HUES64 (cell line): Measurements from ENCODE around the gene SLC39A11.
"Not testable (repeated sequence)": the region's sequence is repeated elsewhere in the genome, so short reads cannot be mapped to it uniquely, and the experiment has no call there.

Source experiments
- H3K27ac ChIP-seq: 2 replicates; pipeline ENCODE4 v1.7.0; 2013; ENCODE audit warnings: low read depth, low read length, inconsistent platforms
- H3K27me3 ChIP-seq: 2 replicates; pipeline ENCODE4 v1.6.1; 2013; ENCODE audit warnings: mild to moderate bottlenecking, low read length; ENCODE audit not compliant: insufficient read depth
- H3K36me3 ChIP-seq: 2 replicates; pipeline ENCODE4 v1.6.1; 2013; ENCODE audit warnings: mild to moderate bottlenecking, low read length; ENCODE audit not compliant: insufficient read depth
- H3K4me1 ChIP-seq: 2 replicates; pipeline ENCODE4 v1.6.1; 2013; ENCODE audit warnings: mild to moderate bottlenecking, low read length, moderate library complexity; ENCODE audit not compliant: insufficient read depth
- H3K4me3 ChIP-seq: 2 replicates; pipeline ENCODE4 v1.5.1; 2013; ENCODE audit warnings: mild to moderate bottlenecking, low read length, moderate library complexity
- H3K9ac ChIP-seq: 2 replicates; pipeline ENCODE4 v1.6.1; 2013; ENCODE audit warnings: mild to moderate bottlenecking, low read depth, low read length
- H3K9me3 ChIP-seq: 2 replicates; pipeline ENCODE4 v1.6.1; 2013; ENCODE audit warnings: low read depth, low read length; ENCODE audit not compliant: insufficient read depth
- WGBS: fragments of 150-250, 120-280 bp; methylation state at CpG from one replicate; pipeline ENCODE4 v1.1.7; 2013; ENCODE audit warnings: missing lambda C conversion rate; 5-methylcytosine and 5-hydroxymethylcytosine counted together

The SLC39A11 gene

GRCh38 chr17:72774236-72774635 is 318.3 kb downstream of the SLC39A11 start:
- Histone ChIP-seq H3K4me3 (no peak overlapping the region), H3K9me3 (no peaks in the 10 kb centered on the region), H3K36me3 (no peaks in the 10 kb centered on the region), H3K4me1 (0 out of 2 replicates have a peak, but pooled peaks cover 6% of the 10 kb centered on the region), H3K27ac (no peak overlapping the region), H3K9ac (no peak overlapping the region), H3K27me3 (no peaks in the 10 kb centered on the region)
- WGBS: 87% methylated on average over 4 of the region's 4 CpGs

DNA sequence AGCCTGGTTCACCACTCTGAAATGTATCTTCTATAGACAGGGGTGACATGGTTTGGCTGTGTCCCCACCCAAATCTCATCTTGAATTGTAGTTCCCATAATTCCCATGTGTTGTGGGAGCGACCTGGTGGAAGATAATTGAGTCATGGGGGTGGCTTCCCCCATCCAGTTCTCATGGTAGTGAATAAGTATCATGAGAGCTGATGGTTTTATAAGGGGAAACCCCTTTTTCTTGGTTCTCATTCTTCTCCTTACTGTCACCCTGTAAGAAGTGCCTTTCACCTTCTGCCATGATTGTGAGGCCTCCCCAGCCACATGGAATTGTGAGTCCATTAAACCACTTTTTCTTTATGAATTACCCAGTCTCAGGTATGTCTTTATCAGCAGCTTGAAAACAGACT is 319.3 kb downstream of the SLC39A11 start:
- H3K36me3 ChIP-seq, H3K27me3 ChIP-seq, H3K4me1 ChIP-seq, H3K4me3 ChIP-seq, H3K9me3 ChIP-seq, H3K9ac ChIP-seq, H3K27ac ChIP-seq: not testable (repeated sequence)
- WGBS: 100% methylated on average over 1 of the region's 1 CpG

DNA sequence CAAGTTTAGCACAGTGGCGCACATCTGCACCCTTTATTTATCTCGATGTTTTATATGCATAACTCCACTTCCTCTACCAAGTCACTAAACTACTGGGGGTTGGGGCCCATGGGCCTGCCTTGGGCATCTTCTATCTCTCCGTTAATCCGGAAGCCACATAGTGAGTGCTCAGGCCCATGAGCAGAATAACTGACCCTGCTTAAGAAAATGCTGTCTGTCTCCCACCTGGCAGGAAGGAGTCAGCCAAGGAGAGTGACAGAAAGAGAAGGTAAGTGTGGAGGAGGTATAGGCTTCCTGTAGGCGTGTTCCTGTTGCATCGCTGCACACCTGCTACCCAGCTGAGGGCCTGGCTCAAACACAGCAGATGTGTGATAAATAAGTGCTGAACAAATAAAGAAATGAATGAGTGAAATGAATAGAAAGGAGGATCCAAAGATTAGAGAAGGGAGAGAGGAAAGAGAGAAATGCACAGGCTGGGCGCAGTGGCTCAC is 320.1 kb downstream of the SLC39A11 start:
- no peak overlapping the region for H3K4me3 ChIP-seq
- H3K27me3 ChIP-seq: no peaks in the 10 kb centered on the region; the same call in 1 of the 2 replicates
- no peak overlapping the region for H3K9ac ChIP-seq
- H3K9me3 ChIP-seq: peaks cover 10% of the 10 kb centered on the region
- no peak overlapping the region for H3K27ac ChIP-seq
- H3K36me3 ChIP-seq: no peaks in the 10 kb centered on the region
- 0 out of 2 replicates have a peak, but pooled peaks cover 6% of the 10 kb centered on the region for H3K4me1 ChIP-seq
- 94% methylated on average over 7 of the region's 7 CpGs for WGBS

GRCh38 chr17:72771734-72772133 is 320.8 kb downstream of the SLC39A11 start:
- no peak overlapping the region for H3K9ac ChIP-seq
- H3K9me3 ChIP-seq: peaks cover 13% of the 10 kb centered on the region
- no peak overlapping the region for H3K4me3 ChIP-seq
- H3K27ac ChIP-seq: no peak overlapping the region
- H3K36me3 ChIP-seq: no peaks in the 10 kb centered on the region
- WGBS: 100% methylated on average over 2 of the region's 3 CpGs
- 0 out of 2 replicates have a peak, but pooled peaks cover 6% of the 10 kb centered on the region for H3K4me1 ChIP-seq
- H3K27me3 ChIP-seq: no peaks in the 10 kb centered on the region; the same call in 1 of the 2 replicates

DNA sequence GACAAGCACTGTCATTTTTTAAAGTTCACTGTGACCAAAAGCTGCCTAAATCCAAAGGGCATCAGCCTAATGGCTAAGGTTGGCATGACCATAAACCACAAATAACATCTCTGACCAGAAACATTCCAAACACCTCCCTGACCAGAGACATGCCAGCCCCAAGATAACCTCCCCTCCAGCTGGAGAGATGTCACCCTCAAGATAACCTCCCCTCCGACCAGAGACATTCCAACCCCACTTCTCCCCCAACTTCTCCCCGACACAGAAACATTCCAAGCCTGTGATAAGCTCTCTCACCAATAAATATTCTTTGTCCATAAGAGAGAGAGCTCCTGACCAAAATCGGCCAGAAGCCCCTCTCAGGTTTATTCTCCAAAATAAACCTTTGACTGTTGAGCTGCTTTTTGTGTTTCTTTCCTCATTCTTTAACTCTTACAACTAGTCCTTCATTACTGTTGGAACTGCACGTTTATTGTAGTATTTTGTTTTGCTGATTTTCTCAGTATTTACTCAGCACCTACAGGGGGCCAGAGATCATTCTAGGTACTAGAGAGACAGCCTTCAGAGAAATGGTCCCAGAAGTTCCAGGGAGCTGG is 325.6 kb downstream of the SLC39A11 start:
- Histone ChIP-seq H3K27ac (no peak overlapping the region), H3K4me1 (no peaks in the 10 kb centered on the region), H3K4me3 (no peak overlapping the region), H3K36me3 (no peaks in the 10 kb centered on the region), H3K9ac (no peak overlapping the region), H3K27me3 (peaks cover 38% of the 10 kb centered on the region), H3K9me3 (peaks cover 13% of the 10 kb centered on the region)
- 89% methylated on average over 3 of the region's 4 CpGs for WGBS

DNA sequence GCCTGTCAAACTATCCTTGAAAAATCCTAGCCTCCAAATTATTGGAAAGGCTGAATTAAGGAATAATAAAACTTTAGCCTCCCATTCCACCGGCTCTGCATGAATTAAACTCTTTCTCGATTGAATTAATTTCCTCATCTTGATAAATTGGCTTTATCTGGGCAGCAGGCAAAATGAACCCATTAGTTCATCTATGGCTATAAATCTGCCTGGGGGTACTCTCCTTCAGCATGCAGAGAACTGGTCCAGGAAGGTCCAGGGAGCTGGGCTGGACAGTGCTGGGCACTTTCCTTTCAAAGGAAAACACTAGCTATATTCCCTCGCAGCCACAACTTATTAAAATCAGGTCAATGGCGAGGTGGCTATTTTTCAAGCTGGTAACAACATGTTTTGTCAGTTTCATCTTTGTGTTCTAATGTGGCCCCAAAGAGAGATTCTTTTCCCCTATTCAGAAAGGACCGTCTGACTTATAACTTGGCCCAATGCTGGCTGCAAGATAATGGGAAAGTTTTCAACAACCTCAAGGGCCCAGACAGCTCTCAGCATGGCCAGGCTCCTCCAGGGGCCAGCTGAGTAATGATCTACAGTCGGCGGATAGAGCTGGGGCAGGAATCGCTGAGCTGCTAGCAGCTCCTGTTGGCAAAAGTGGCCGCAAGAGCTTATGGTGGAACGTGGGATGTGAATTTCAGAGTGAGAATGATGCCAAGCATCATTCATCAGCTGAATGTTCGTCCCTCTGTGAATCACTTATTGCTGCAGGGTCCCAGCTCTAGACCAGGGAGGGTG is 326.9 kb downstream of the SLC39A11 start:
- Histone ChIP-seq H3K4me3 (no peak overlapping the region), H3K9me3 (peaks cover 13% of the 10 kb centered on the region), H3K9ac (no peak overlapping the region), H3K27ac (no peak overlapping the region), H3K27me3 (peaks cover 43% of the 10 kb centered on the region), H3K36me3 (no peaks in the 10 kb centered on the region), H3K4me1 (no peaks in the 10 kb centered on the region)
- 87% methylated on average over 11 of the region's 11 CpGs for WGBS

DNA sequence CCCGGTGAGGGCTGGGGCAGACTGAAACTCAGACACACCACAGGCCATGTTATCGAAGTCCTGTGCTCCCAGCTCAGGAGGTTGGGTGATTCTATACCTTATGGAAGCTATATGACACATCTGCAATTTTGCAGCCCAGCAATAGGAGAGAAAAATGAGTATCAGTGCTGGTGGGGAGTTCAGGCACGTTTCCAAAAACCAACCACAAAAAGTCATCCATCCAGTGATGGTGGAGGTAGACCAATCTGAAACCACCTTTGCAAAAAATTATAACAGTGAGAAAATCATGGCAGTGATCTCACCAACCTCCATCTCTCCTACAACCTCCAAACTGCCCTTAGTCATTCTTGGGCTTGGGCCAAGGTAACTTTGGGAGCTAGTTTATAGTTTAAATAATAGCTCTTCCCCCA is 327.9 kb downstream of the SLC39A11 start:
- H3K9me3 ChIP-seq: peaks cover 13% of the 10 kb centered on the region
- H3K9ac ChIP-seq: no peak overlapping the region
- WGBS: 78% methylated on average over 2 of the region's 3 CpGs
- no peaks in the 10 kb centered on the region for H3K4me1 ChIP-seq
- H3K36me3 ChIP-seq: no peaks in the 10 kb centered on the region
- H3K4me3 ChIP-seq: no peak overlapping the region
- H3K27ac ChIP-seq: no peak overlapping the region
- peaks cover 43% of the 10 kb centered on the region for H3K27me3 ChIP-seq

- no peak overlapping the region for H3K4me3 ChIP-seq
- WGBS: 24% methylated on average over 5 of the region's 5 CpGs
These were observed 328.5 kb downstream of the SLC39A11 start for GRCh38 chr17:72763981-72764380.

DNA sequence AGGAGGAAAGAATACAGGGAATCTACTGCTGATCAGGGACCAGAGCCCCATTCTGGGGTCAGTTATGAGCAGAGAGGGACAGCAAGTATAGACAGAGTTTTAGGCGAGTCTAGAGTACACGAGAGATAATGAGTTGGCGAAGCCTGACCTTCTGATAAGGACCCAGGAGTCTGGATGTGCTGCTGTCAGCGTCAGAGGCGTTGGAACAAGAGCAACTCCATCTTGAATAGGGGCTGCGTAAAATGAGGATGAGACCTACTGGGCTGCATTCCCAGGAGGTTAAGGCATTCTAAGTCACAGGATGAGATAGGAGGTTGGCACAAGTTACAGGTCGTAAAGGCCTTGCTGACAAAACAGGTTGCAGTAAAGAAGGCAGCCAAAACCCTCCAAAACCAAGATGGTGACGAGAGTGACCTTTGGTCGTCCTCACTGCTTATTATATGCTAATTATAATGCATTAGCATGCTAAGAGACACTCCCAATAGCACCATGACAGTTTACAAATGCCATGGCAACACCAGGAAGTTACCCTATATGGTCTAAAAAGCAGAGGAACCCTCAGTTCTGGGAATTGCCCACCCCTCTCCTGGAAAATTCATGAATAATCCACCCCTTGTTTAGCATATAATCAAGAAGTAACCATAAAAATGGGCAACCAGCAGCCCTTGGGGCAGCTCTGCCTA is 330.5 kb downstream of the SLC39A11 start:
- not testable (repeated sequence) for H3K27ac ChIP-seq, H3K9ac ChIP-seq, H3K4me3 ChIP-seq, H3K9me3 ChIP-seq, H3K36me3 ChIP-seq, H3K4me1 ChIP-seq
- peaks cover 43% of the 10 kb centered on the region for H3K27me3 ChIP-seq
- 82% methylated on average over 9 of the region's 9 CpGs for WGBS

More at GRCh38 chr17:72763981-72764380, 328.5 kb downstream of the SLC39A11 start:
- Histone ChIP-seq H3K27me3 (peaks cover 43% of the 10 kb centered on the region), H3K9me3 (peaks cover 13% of the 10 kb centered on the region), H3K27ac (no peak overlapping the region), H3K36me3 (no peaks in the 10 kb centered on the region), H3K9ac (no peak overlapping the region), H3K4me1 (no peaks in the 10 kb centered on the region)

GRCh38 chr17:72761431-72761830 is 331.1 kb downstream of the SLC39A11 start:
- Histone ChIP-seq H3K9ac (no peak overlapping the region), H3K36me3 (no peaks in the 10 kb centered on the region), H3K27me3 (peaks cover 43% of the 10 kb centered on the region), H3K4me3 (no peak overlapping the region), H3K9me3 (no peaks in the 10 kb centered on the region), H3K4me1 (no peaks in the 10 kb centered on the region), H3K27ac (no peak overlapping the region)
- 89% methylated on average over 2 of the region's 3 CpGs for WGBS

DNA sequence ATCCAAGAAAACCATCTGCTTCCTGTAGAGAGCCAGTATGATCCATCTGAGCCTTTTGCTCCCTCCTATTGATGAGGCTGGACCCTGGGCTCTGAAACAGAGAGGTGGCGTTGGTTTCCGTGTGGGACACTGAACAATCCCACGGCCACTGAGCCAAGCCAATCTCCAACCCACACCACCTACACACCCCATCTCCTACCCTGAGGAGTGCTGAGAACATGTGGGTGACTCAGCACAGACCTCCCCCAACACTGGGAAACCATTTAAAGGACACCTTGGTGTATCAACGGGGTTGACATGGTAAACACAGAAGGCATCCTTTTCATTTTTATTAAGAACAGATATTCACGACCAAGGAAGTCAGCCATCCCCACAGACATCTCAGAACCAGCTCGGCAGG is 332.1 kb downstream of the SLC39A11 start:
- 86% methylated on average over 6 of the region's 6 CpGs for WGBS
- Histone ChIP-seq H3K9ac (no peak overlapping the region), H3K4me1 (no peaks in the 10 kb centered on the region), H3K27me3 (peaks cover 39% of the 10 kb centered on the region), H3K4me3 (no peak overlapping the region), H3K27ac (no peak overlapping the region), H3K36me3 (no peaks in the 10 kb centered on the region), H3K9me3 (no peaks in the 10 kb centered on the region)
